HPDE6-E6E7 (cell line): ENCODE measurements around the gene TRAPPC2.

Source experiments
- DNase-seq: peaks from one replicate; pipeline ENCODE4 v3.0.0; 2011; ENCODE audit warnings: missing footprints; ENCODE audit errors: extremely low spot score

TRAPPC2 gene

GRCh38 chrX:13669246-13669737 is 65.1 kb downstream of the TRAPPC2 start:
- peak; percentile 76 for DNase-seq

GRCh38 chrX:13667919-13668318 is 66.5 kb downstream of the TRAPPC2 start:
- no peak for DNase-seq

GRCh38 chrX:13666836-13667235 is 67.6 kb downstream of the TRAPPC2 start:
- no peak for DNase-seq

GRCh38 chrX:13664020-13664419 is 70.4 kb downstream of the TRAPPC2 start:
- no peak for DNase-seq

- no peak for DNase-seq
Observed at GRCh38 chrX:13662355-13662791, 72.0 kb downstream of the TRAPPC2 start.
